GM12873 (cell line): Measurements from ENCODE around the gene KYAT1.

Experiments used
- TF ChIP-seq, protein P1 (sequence below): IDR thresholded peaks from 2 replicates; pipeline ENCODE4 v1.5.1; 2012; ENCODE audit warnings: low read depth, mild to moderate bottlenecking, moderate library complexity, low read length, control low read depth; ENCODE audit not compliant: insufficient read depth; ENCODE audit errors: missing control alignments

Gene KYAT1

DNA sequence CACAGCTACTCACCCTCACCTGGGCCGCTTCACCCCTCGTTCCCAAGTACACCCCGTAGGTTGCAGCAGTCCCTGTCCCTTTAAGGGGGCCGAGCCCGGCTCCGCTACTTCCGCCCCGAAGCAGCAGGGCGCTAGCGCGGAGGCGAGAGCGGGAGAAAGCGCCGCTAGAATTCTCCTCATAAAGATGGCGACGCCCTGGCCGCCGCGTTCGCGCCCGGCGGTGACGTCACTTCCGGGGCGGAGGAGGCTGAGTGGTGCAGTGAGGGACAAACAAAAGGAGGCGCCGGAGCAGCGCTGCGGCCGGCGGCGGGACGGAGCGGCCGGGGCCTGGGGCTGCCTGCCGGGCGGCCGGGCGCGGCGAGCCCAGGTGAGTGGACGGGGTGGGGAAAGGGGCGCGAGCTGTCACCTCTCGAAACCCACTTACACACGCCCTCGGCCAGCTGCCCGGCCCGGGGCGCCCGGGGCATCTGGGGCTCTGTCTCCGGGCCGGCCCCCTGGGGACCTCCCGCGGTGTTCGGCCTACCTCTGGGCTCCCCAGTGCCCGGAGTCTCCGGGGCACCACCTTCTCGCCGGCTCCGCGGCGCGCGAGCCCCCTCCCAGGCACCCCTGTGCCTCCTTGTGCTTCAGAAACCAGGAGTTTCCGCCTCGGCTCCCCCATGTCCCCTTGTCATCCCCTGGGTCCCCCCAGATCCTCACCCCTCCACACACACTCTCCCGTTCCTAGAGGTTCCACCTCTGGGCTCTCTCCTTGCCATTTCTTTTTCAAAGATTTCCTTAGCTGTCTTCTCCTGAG lies at the start of gene KYAT1, which contains the start of gene LRRC8A:
KYAT1 (minus strand) TSS at position 67 of the 793 bp plus-strand sequence. CDS start 36,545 bp downstream, outside the sequence.
LRRC8A (plus strand) TSS at position 250 of the 793 bp plus-strand sequence. CDS start 25,032 bp downstream, outside the sequence.
- TF ChIP-seq, protein P1, sequence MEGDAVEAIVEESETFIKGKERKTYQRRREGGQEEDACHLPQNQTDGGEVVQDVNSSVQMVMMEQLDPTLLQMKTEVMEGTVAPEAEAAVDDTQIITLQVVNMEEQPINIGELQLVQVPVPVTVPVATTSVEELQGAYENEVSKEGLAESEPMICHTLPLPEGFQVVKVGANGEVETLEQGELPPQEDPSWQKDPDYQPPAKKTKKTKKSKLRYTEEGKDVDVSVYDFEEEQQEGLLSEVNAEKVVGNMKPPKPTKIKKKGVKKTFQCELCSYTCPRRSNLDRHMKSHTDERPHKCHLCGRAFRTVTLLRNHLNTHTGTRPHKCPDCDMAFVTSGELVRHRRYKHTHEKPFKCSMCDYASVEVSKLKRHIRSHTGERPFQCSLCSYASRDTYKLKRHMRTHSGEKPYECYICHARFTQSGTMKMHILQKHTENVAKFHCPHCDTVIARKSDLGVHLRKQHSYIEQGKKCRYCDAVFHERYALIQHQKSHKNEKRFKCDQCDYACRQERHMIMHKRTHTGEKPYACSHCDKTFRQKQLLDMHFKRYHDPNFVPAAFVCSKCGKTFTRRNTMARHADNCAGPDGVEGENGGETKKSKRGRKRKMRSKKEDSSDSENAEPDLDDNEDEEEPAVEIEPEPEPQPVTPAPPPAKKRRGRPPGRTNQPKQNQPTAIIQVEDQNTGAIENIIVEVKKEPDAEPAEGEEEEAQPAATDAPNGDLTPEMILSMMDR, result no peak

- TF ChIP-seq, protein P1, result no peak
Measured at GRCh38 chr9:128929560-128929959, 47.8 kb upstream of the KYAT1 start.

- TF ChIP-seq, protein P1, result no peak
Measured at GRCh38 chr9:128928624-128929023, 46.9 kb upstream of the KYAT1 start.

DNA sequence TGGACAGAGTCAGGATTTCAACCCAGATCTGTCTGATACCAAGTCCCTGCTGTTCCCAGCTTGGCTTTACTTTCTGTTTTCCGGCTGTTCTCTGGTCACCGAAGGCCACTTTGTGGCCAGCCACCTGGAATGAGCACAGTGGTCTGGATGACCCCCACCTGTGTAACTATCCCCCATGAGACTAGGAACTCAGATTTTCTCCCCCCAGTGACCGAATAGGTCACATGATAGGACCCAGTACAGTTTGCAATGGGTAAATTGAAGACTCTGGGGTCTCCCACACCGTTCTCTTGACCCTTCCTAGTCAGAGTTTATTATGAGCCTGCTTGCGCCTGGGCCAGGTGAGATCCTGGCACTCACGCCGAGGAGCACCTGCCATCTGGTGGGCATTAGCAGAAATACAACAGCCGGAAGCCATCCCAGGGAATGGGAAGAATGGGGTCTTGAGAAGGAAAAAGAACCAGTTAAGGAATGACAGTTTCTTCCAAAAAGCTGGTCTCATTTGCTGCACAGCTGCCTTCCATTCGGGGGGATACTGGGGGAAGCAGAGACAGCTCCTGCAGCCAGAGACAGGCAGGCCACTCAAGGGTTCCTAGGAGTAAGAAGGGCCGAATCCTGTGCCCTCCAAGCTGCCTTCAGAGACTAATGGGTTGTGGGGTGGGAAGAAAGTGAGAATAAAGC lies 46.1 kb upstream of the KYAT1 start:
- TF ChIP-seq, protein P1, result peak; percentile 91

DNA sequence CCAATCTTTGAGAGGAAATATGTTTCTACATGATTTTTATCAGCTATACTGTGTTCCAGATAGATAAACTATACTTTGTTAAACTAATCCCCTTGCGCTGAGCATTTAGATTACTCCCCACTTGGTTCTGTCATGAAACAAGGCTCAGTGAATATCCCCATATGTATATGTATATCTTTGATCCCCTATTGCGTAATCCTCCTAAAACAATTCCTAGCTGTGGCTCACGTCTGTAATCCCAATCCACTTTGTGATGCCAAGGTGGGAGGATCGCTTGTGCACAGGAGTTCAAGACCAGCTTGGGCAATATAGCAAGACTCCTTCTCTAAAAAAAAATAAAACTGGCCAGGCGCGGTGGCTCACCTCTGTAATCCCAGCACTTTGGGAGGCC lies 41.7 kb upstream of the KYAT1 start:
- TF ChIP-seq, protein P1, result no peak

GRCh38 chr9:128921881-128922763 lies 40.4 kb upstream of the KYAT1 start:
- TF ChIP-seq, protein P1, result no peak
